ENCODE data around the gene NEURL3.
A peak's percentile ranks its signal among the peaks of the same experiment; 100 is the strongest.

NEURL3 gene

DNA sequence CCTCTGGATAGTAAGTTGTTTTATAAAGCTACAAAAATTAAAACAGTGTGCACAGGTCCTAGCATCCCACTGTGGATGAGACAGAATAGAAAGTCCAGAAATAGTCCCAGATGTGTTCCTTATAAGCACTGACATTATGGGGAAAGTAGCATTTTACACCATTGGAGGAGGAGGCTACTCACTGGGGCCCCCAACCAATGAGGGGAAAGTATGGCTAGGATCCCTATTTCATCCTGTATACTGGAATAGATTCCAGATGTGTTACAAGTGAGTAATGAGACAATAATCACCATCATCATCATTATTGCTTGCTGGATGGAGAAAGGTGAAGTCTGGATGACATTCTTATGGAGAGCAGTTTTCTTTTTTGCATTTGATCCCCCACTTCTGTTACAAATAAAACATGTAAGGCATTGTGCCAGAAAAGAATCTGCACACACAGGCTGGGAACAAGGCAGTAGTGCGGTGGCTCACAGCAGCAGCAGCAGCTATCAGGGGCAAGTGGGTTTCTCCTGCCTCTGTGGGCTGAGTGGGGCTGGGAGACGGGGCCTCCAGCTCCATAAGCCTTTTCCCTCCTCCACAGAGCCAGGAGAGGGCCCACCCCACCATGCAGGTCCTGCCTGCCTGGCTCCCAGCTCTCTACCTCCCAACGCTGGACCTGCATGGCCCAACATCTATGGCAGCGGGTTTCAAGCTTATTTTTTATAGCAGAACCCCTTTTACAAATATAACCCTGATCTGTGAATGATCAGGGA lies 36.4 kb upstream of the NEURL3 start:
- no peak overlapping the region for H3K4me3 Mint-ChIP-seq

DNA sequence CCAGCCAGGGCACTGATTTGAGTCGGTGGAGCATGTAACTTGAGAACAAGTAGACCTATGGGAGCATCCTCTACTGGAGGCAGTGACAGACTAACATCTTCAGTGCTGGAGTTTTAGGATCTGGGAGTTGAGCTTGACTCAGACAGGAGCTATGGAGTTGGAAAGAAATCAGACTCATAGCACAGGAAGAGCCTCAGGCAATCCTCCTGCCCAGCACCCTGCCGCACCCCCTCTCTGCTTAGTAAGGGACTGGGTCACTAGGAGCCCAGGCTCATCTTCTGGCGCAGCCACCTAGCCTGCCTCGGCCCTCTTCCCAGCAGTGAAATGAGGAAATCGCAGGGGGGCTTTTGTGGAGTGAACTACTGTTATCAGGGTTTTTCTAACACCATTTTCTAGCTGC lies 35.0 kb upstream of the NEURL3 start:
- H3K27ac Mint-ChIP-seq, result no peak overlapping the region

More for the DNA sequence above, 36.4 kb upstream of the NEURL3 start:
- H3K4me1 Mint-ChIP-seq, result peaks cover 21% of the 10 kb centered on the region
- H3K27me3 Mint-ChIP-seq (ENCODE audit: low read depth, poor library complexity), result peaks cover 24% of the 10 kb centered on the region
- peaks cover 25% of the 10 kb centered on the region for H3K36me3 Mint-ChIP-seq (ENCODE audit: low read depth)
- H3K27ac Mint-ChIP-seq, result no peak overlapping the region
- TF ChIP-seq, protein P1, sequence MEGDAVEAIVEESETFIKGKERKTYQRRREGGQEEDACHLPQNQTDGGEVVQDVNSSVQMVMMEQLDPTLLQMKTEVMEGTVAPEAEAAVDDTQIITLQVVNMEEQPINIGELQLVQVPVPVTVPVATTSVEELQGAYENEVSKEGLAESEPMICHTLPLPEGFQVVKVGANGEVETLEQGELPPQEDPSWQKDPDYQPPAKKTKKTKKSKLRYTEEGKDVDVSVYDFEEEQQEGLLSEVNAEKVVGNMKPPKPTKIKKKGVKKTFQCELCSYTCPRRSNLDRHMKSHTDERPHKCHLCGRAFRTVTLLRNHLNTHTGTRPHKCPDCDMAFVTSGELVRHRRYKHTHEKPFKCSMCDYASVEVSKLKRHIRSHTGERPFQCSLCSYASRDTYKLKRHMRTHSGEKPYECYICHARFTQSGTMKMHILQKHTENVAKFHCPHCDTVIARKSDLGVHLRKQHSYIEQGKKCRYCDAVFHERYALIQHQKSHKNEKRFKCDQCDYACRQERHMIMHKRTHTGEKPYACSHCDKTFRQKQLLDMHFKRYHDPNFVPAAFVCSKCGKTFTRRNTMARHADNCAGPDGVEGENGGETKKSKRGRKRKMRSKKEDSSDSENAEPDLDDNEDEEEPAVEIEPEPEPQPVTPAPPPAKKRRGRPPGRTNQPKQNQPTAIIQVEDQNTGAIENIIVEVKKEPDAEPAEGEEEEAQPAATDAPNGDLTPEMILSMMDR (IDR thresholded peaks at IDR 0.05), result no peak
- DNase-seq, result no peak
- peaks cover 24% of the 10 kb centered on the region for H3K9me3 Mint-ChIP-seq

DNA sequence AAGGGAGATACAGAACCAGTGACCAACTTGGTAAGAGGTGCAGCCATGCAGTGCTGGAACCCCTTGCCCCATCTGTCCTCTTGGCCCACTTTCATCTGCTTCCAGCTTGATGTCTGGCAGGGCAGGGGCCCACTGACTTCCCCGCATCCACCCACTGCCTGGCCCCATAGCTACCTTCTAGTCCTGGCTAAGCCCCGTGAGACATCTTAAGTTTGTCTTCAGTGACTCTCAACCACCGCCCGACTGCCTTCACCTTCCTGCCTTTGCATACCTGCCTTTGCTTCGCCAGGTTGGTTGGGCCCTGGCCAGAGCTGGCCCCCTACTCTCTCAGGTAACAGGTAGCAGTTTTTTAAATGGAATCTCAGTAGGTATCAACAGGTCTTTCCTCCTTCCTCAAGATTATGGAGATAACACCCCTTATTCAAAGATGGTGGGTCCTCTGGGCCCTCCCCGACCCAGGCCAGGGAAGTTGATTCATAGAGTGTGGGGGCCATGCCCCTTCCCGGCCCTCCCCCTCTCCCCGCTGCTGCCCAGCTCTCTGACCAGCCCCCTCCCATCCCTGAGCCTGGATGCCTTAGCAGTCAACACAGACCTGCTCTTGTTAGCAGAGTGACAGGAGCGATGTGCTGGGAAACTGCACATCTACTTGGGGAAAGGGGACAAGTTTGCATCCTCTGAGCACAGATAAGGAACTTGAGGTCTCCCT lies 34.2 kb upstream of the NEURL3 start:
- TF ChIP-seq, protein P1 (IDR thresholded peaks at IDR 0.05), result no peak
- H3K36me3 Mint-ChIP-seq (ENCODE audit: low read depth), result peaks cover 12% of the 10 kb centered on the region
- peaks cover 39% of the 10 kb centered on the region for H3K4me1 Mint-ChIP-seq
- DNase-seq, result no peak
- H3K4me3 Mint-ChIP-seq, result peak overlapping the region; percentile 66
- no peak overlapping the region for H3K27ac Mint-ChIP-seq
- H3K9me3 Mint-ChIP-seq, result peaks cover 7% of the 10 kb centered on the region
- H3K27me3 Mint-ChIP-seq (ENCODE audit: low read depth, poor library complexity), result peaks cover 24% of the 10 kb centered on the region

More for the DNA sequence above, 35.0 kb upstream of the NEURL3 start:
- H3K4me1 Mint-ChIP-seq, result peaks cover 34% of the 10 kb centered on the region
- H3K4me3 Mint-ChIP-seq, result peak overlapping the region; percentile 20
- peaks cover 20% of the 10 kb centered on the region for H3K36me3 Mint-ChIP-seq (ENCODE audit: low read depth)
- peaks cover 24% of the 10 kb centered on the region for H3K27me3 Mint-ChIP-seq (ENCODE audit: low read depth, poor library complexity)
- TF ChIP-seq, protein P1 (IDR thresholded peaks at IDR 0.05), result no peak
- DNase-seq, result no peak
- peaks cover 15% of the 10 kb centered on the region for H3K9me3 Mint-ChIP-seq

DNA sequence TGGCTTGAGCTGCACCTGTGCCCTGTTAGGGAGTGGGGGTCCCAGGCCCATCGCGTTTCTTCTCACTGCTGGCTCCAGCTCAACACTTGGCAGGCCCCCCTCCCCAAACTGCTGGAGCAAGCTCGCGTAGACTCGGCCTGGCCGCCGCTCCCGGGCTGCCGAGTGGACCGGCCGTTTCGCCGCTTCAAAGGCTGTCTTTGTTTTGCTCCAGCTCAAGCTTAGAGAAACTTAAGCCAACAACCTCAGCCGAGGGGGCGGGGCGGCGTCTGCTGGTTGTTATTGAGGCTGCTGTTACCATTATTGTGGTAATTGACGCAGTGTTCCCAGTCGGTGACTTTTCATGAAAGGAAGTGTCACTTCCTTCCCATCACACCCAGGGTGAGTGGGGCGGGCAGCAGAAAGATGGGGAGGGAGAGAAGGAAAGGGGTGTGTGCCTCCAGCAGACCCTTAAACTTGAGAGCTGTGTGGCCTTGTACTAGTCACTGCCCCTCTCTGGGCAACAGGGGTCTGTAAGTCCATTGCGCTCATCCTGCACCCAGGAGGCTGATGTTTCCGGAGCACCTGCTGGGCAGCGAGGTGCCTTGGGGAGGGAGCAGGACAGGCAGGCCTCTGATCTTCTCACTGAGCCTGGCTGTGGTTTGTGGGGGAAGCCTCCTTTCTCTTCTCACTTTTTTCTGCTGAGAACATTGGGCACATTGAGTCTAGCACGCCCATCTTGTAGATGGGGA lies 33.5 kb upstream of the NEURL3 start:
- peaks cover 5% of the 10 kb centered on the region for H3K36me3 Mint-ChIP-seq (ENCODE audit: low read depth)
- peaks cover 46% of the 10 kb centered on the region for H3K4me1 Mint-ChIP-seq
- no peak overlapping the region for H3K27ac Mint-ChIP-seq
- H3K9me3 Mint-ChIP-seq, result no peaks in the 10 kb centered on the region
- TF ChIP-seq, protein P1 (IDR thresholded peaks at IDR 0.05), result no peak
- DNase-seq, result peak; percentile 71
- peaks cover 24% of the 10 kb centered on the region for H3K27me3 Mint-ChIP-seq (ENCODE audit: low read depth, poor library complexity)
- H3K4me3 Mint-ChIP-seq, result peak overlapping the region; percentile 89

DNA sequence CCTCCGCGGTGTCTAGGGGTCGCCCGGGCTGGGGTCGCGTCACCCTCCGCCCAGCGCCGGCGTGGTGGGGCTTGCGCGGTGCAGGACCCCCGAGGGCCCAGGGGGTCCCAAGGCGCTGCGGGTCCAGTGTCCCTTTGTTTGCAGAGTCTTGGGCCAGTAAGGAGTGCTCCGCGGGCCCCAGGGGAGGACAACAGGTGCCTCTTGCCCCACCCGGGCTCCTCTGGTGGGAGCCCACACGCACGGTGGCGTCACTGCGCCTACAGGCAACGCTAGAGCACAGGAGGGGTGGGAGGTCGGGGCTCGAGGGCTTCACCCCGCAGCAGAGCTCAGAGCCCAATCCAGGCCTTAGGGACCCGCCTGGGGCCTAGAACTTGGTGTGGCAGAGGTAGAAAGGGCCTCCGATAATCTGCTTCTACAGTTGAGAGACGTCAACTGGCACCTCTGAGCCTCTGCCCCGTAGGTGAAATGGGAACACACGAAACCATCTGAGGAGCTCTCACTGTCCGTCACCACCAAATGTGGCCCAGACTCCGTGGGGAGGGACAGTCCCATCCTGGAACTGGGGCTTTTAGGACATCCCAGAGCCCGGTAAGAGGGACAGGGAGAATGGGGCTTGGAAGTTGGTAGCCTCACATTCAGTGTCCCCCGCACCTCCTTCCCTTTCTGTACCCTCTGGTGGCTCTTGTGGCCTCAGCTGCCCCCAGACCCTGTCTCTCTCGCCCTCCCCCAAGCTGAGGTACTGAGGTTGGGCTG lies 32.8 kb upstream of the NEURL3 start:
- H3K4me3 Mint-ChIP-seq, result peak overlapping the region; percentile 89
- H3K27me3 Mint-ChIP-seq (ENCODE audit: low read depth, poor library complexity), result peaks cover 24% of the 10 kb centered on the region
- no peaks in the 10 kb centered on the region for H3K36me3 Mint-ChIP-seq (ENCODE audit: low read depth)
- H3K4me1 Mint-ChIP-seq, result peaks cover 48% of the 10 kb centered on the region
- no peak overlapping the region for H3K27ac Mint-ChIP-seq
- DNase-seq, result no peak
- no peaks in the 10 kb centered on the region for H3K9me3 Mint-ChIP-seq
- TF ChIP-seq, protein P1 (IDR thresholded peaks at IDR 0.05), result no peak
